Stomach (tissue), 9 donors: ENCODE data around the gene RFPL4AL1. TPM values are rescaled to one million over a fixed set of nuclear protein-coding genes. Genes with fewer than 3 reads are reported as not detected.

Experiments
- DNase-seq, 2 donors: peaks; one replicate each; pipeline versions ENCODE4 v3.0.0 to v3.0.0-alpha.2; 2013 to 2019
- H3K27ac ChIP-seq, 5 donors: fragments of 200-600 bp in 4 of 5; sonication (generic) in 4 of 5; one replicate each; pipeline ENCODE4 v1.5.1; 2013 to 2019; ENCODE audit warnings: mild to moderate bottlenecking in 1 of 5, moderate library complexity in 1 of 5
- H3K27me3 ChIP-seq, 3 donors: fragments of 200-600 bp; sonication (generic); one replicate each; pipeline ENCODE4 v1.5.1; 2017 to 2019; ENCODE audit warnings: mixed run types in 1 of 3
- H3K36me3 ChIP-seq, 4 donors: fragments of 200-600 bp; sonication (generic); 1 replicate in 3 of 4; 2 replicates in 1 of 4; pipeline ENCODE4 v1.5.1; 2016 to 2019
- H3K4me1 ChIP-seq, 4 donors: fragments of 200-600 bp; sonication (generic); one replicate each; pipeline ENCODE4 v1.5.1; 2016 to 2019
- H3K4me3 ChIP-seq, 4 donors: fragments of 200-600 bp; sonication (generic) in 3 of 4; one replicate each; pipeline ENCODE4 v1.5.1; 2016 to 2019; ENCODE audit warnings: mild to moderate bottlenecking in 1 of 4
- H3K9me3 ChIP-seq, 4 donors: fragments of 200-600 bp; sonication (generic); one replicate each; pipeline ENCODE4 v1.5.1; 2016 to 2019
- CTCF ChIP-seq, 7 experiments: fragments of 450-650 bp in 4 of 7; fragments of 200-600 bp in 3 of 7; sonication (generic) in 3 of 7; IDR thresholded peaks; one replicate each; pipeline ENCODE4 v1.5.1; 2016 to 2019; ENCODE audit warnings: antibody characterized with exemption in 7 of 7, control low read depth in 2 of 7, mild to moderate bottlenecking in 1 of 7
- EP300 ChIP-seq: sonication (generic); formaldehyde crosslinking; IDR thresholded peaks from one replicate; pipeline ENCODE4 v1.6.1; 2017; ENCODE audit warnings: antibody characterized with exemption
- POLR2A ChIP-seq, 4 donors: fragments of 450-650 bp; IDR thresholded peaks; one replicate each; pipeline ENCODE4 v1.6.1; 2016; ENCODE audit warnings: antibody characterized with exemption in 4 of 4, control low read depth in 2 of 4, mild to moderate bottlenecking in 1 of 4, moderate library complexity in 1 of 4
- POLR2AphosphoS5 ChIP-seq, 3 donors: sonication (generic); formaldehyde crosslinking; IDR thresholded peaks; one replicate each; pipeline ENCODE4 v1.6.1; 2016; ENCODE audit warnings: antibody characterized with exemption in 3 of 3
- WGBS, 5 donors: extraction: QIAGEN DNeasy Blood & Tissue Kit in 3 of 5; methylation state at CpG; one replicate each; pipeline versions ENCODE4 v1.1.5 to v1.1.7; 2013 to 2018; 5-methylcytosine and 5-hydroxymethylcytosine counted together
- intact Hi-C: fragments of 100-400 bp; cut with DNase I; formaldehyde crosslinking; loops from one replicate; pipeline ENCODE4 v1.15.1; 2023; ENCODE audit warnings: low total_unique reads
- polyA plus RNA-seq, 3 donors: library from polyadenylated mRNA; stranded (reverse); fragments of 200-250 nt; gene quantifications; one replicate each; pipeline ENCODE4 v1.2.3, GENCODE V29; 2013
- total RNA-seq, 5 donors: library from RNA; depleted of rRNA; stranded (reverse); fragments of >200 nt; gene quantifications; one replicate each; pipeline versions ENCODE4 v1.1.0 to v1.2.3, GENCODE V29; 2014 to 2016
- donor health status: healthy with polysubstance abuse.
- donor health status: Bipolar disorder and iron deficiency.
- donor health status: healthy.

The RFPL4AL1 gene
- total and polyA plus RNA-seq, 8 donors = not detected

- 55 to 77% (median 75%) methylated on average over 3 of the region's 3 CpGs for WGBS, 5 donors
- no peak for DNase-seq
- no peak for TF ChIP-seq POLR2A (IDR thresholded peaks at IDR 0.05)
- TF ChIP-seq CTCF (IDR thresholded peaks at IDR 0.05) = no peak
- no peak for TF ChIP-seq POLR2AphosphoS5 (IDR thresholded peaks at IDR 0.05)
- no peak for TF ChIP-seq EP300
- no peaks in the 10 kb centered on the region for H3K27me3 ChIP-seq
- H3K36me3 ChIP-seq = no peaks in the 10 kb centered on the region
- H3K4me1 ChIP-seq = no peaks in the 10 kb centered on the region
- H3K4me3 ChIP-seq = no peak overlapping the region
- intact Hi-C loops = no loop called here
- H3K9me3 ChIP-seq = no peaks in the 10 kb centered on the region
- H3K27ac ChIP-seq = no peak overlapping the region
Measured at GRCh38 chr19:55820037-55820436, 51.1 kb downstream of the RFPL4AL1 start.

Other genes starting within 250 kb of the RFPL4AL1 start
- gene SBK2, start 232.0 kb upstream of the RFPL4AL1 start, total RNA-seq = not detected
- gene SBK2, start 232.0 kb upstream of the RFPL4AL1 start, polyA plus RNA-seq = not detected
- gene SBK3, start 223.6 kb upstream of the RFPL4AL1 start, total RNA-seq = 1 to 10 TPM in 2 of 5 donors, under 1 TPM in 1, not detected in 2; 0.37 to 6.2 (median 2.0) TPM
- gene SBK3, start 223.6 kb upstream of the RFPL4AL1 start, polyA plus RNA-seq = under 1 TPM in 2 of 3 donors, not detected in 1; 0.20 to 0.56 TPM
- gene ZNF579, start 188.3 kb upstream of the RFPL4AL1 start, total RNA-seq = 10 to 100 TPM in 1 of 5 donors, 1 to 10 TPM in 4; 3.1 to 12.1 (median 5.1) TPM
- gene ZNF579, start 188.3 kb upstream of the RFPL4AL1 start, polyA plus RNA-seq = 10 to 100 TPM; 10.8 to 13.0 (median 11.0) TPM
- gene FIZ1, start 169.6 kb upstream of the RFPL4AL1 start, total RNA-seq = 10 to 100 TPM in 1 of 5 donors, 1 to 10 TPM in 3, not detected in 1; 4.0 to 16.8 (median 6.7) TPM
- gene FIZ1, start 169.6 kb upstream of the RFPL4AL1 start, polyA plus RNA-seq = 10 to 100 TPM in 1 of 3 donors, 1 to 10 TPM in 2; 8.7 to 10.8 (median 9.4) TPM
- 10 to 100 TPM in 3 of 5 donors, 1 to 10 TPM in 2; 2.9 to 54.3 (median 17.4) TPM for gene ZNF524, start 168.8 kb upstream of the RFPL4AL1 start, total RNA-seq
- 10 to 100 TPM; 61.3 to 70.7 (median 68.9) TPM for gene ZNF524, start 168.8 kb upstream of the RFPL4AL1 start, polyA plus RNA-seq
- 10 to 100 TPM in 3 of 5 donors, 1 to 10 TPM in 2; 1.3 to 60.5 (median 11.6) TPM for gene ZNF865, start 163.5 kb upstream of the RFPL4AL1 start, total RNA-seq
- gene ZNF865, start 163.5 kb upstream of the RFPL4AL1 start, polyA plus RNA-seq = 1 to 10 TPM; 5.3 to 6.3 (median 6.1) TPM
- gene ZNF784, start 144.6 kb upstream of the RFPL4AL1 start, total RNA-seq = 10 to 100 TPM in 1 of 5 donors, 1 to 10 TPM in 3, not detected in 1; 1.8 to 15.1 (median 4.6) TPM
- 1 to 10 TPM; 4.2 to 6.0 (median 5.9) TPM for gene ZNF784, start 144.6 kb upstream of the RFPL4AL1 start, polyA plus RNA-seq
- gene ZNF580, start 128.1 kb upstream of the RFPL4AL1 start, total RNA-seq = 10 to 100 TPM in 4 of 5 donors, not detected in 1; 10.6 to 55.0 (median 16.6) TPM
- gene ZNF580, start 128.1 kb upstream of the RFPL4AL1 start, polyA plus RNA-seq = 10 to 100 TPM; 18.6 to 26.9 (median 21.5) TPM
- 10 to 100 TPM in 1 of 5 donors, 1 to 10 TPM in 4; 2.2 to 14.5 (median 5.3) TPM for gene ZNF581, start 125.5 kb upstream of the RFPL4AL1 start, total RNA-seq
- gene ZNF581, start 125.5 kb upstream of the RFPL4AL1 start, polyA plus RNA-seq = 10 to 100 TPM; 14.9 to 27.8 (median 21.2) TPM
- gene CCDC106, start 120.9 kb upstream of the RFPL4AL1 start, total RNA-seq = 10 to 100 TPM in 3 of 5 donors, 1 to 10 TPM in 2; 3.5 to 25.5 (median 13.4) TPM
- gene CCDC106, start 120.9 kb upstream of the RFPL4AL1 start, polyA plus RNA-seq = 10 to 100 TPM; 12.0 to 19.4 (median 14.1) TPM
- 100 to 1,000 TPM in 4 of 5 donors, 10 to 100 TPM in 1; 70.5 to 463 (median 183) TPM for gene U2AF2, start 114.1 kb upstream of the RFPL4AL1 start, total RNA-seq
- 10 to 100 TPM; 53.2 to 91.4 (median 62.2) TPM for gene U2AF2, start 114.1 kb upstream of the RFPL4AL1 start, polyA plus RNA-seq
- gene EPN1, start 93.9 kb upstream of the RFPL4AL1 start, total RNA-seq = 100 to 1,000 TPM in 3 of 5 donors, 10 to 100 TPM in 2; 17.8 to 363 (median 184) TPM
- gene EPN1, start 93.9 kb upstream of the RFPL4AL1 start, polyA plus RNA-seq = 100 to 1,000 TPM in 2 of 3 donors, 10 to 100 TPM in 1; 74.6 to 213 (median 183) TPM
- not detected for gene NLRP9, start 30.7 kb upstream of the RFPL4AL1 start, total RNA-seq
- gene NLRP9, start 30.7 kb upstream of the RFPL4AL1 start, polyA plus RNA-seq = not detected
- gene RFPL4A, start 10.0 kb upstream of the RFPL4AL1 start, total RNA-seq = 1 to 10 TPM in 1 of 5 donors, not detected in 4; 1.7 TPM
- not detected for gene RFPL4A, start 10.0 kb upstream of the RFPL4AL1 start, polyA plus RNA-seq
- not detected for gene NLRP11, start 62.9 kb downstream of the RFPL4AL1 start, total RNA-seq
- under 1 TPM in 2 of 3 donors, not detected in 1; 0.03 to 0.12 TPM for gene NLRP11, start 62.9 kb downstream of the RFPL4AL1 start, polyA plus RNA-seq
- not detected for gene NLRP4, start 67.4 kb downstream of the RFPL4AL1 start, total RNA-seq
- gene NLRP4, start 67.4 kb downstream of the RFPL4AL1 start, polyA plus RNA-seq = under 1 TPM in 1 of 3 donors, not detected in 2; 0.23 TPM
- gene NLRP13, start 163.2 kb downstream of the RFPL4AL1 start, total RNA-seq = not detected
- gene NLRP13, start 163.2 kb downstream of the RFPL4AL1 start, polyA plus RNA-seq = not detected
- not detected for gene NLRP8, start 178.7 kb downstream of the RFPL4AL1 start, total RNA-seq
- not detected for gene NLRP8, start 178.7 kb downstream of the RFPL4AL1 start, polyA plus RNA-seq
- gene NLRP5, start 217.7 kb downstream of the RFPL4AL1 start, total RNA-seq = not detected
- not detected for gene NLRP5, start 217.7 kb downstream of the RFPL4AL1 start, polyA plus RNA-seq